HG02981 (cell line): ENCODE results near the gene SAT2.

Experiments used
- ATAC-seq: cut with Tn5 transposase; IDR thresholded peaks from one replicate; pipeline ENCODE4 v1.9.1; 2021; ENCODE audit warnings: mild to moderate bottlenecking, moderate library complexity; ENCODE audit not compliant: unreplicated experiment

Gene SAT2

DNA sequence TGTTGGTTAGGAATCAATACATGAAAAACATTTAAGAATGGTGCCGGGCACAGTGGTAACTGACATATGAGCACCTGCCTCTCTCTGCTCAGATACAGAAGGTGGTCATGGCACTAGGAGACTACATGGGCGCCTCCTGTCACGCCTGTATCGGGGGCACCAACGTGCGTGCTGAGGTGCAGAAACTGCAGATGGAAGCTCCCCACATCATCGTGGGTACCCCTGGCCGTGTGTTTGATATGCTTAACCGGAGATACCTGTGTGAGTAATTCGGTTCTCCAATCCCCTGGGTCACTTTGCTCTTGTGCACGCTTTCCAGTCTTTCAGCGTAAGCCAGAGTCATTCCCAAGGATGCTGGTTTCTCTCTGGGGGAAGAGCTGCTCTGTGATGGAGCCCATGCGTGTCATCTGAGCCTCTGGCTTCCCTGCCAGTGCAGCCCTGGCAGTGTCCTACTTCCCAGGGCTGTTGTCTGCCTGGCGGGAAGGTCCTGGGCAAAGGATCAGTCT, 51.1 kb downstream of the SAT2 start:
- no peak for ATAC-seq
